Measurements from ENCODE around the gene SLC39A12.
A peak's percentile ranks its signal among the peaks of the same experiment; 100 is the strongest.

The SLC39A12 gene

GRCh38 chr10:18020523-18020922 lies 68.8 kb downstream of the SLC39A12 start:
- ATAC-seq: no peak
- TF ChIP-seq OSR1 (CRISPR knock-in tag; IDR thresholded peaks at IDR 0.05) (no peak), TCF4 (CRISPR knock-in tag; IDR thresholded peaks at IDR 0.05; ENCODE audit: borderline replicate concordance) (no peak), POU6F1 (CRISPR knock-in tag; IDR thresholded peaks at IDR 0.05; ENCODE audit: borderline replicate concordance, low read depth) (no peak), SNAI2 (CRISPR knock-in tag; IDR thresholded peaks at IDR 0.05) (no peak), ZNF8 (CRISPR knock-in tag; IDR thresholded peaks at IDR 0.05) (no peak), ZNF70 (CRISPR knock-in tag; IDR thresholded peaks at IDR 0.05) (no peak), ZFP3 (CRISPR knock-in tag; IDR thresholded peaks at IDR 0.05) (no peak), ZC3H10 (CRISPR knock-in tag; IDR thresholded peaks at IDR 0.05) (no peak), CSDC2 (CRISPR knock-in tag; IDR thresholded peaks at IDR 0.05) (no peak), ZNF565 (CRISPR knock-in tag; conservative IDR thresholded peaks at IDR 0.05; ENCODE audit: low read depth) (no peak), ESRRG (CRISPR knock-in tag; IDR thresholded peaks at IDR 0.05) (no peak), TSHZ2 (CRISPR knock-in tag; IDR thresholded peaks at IDR 0.05) (no peak)

DNA sequence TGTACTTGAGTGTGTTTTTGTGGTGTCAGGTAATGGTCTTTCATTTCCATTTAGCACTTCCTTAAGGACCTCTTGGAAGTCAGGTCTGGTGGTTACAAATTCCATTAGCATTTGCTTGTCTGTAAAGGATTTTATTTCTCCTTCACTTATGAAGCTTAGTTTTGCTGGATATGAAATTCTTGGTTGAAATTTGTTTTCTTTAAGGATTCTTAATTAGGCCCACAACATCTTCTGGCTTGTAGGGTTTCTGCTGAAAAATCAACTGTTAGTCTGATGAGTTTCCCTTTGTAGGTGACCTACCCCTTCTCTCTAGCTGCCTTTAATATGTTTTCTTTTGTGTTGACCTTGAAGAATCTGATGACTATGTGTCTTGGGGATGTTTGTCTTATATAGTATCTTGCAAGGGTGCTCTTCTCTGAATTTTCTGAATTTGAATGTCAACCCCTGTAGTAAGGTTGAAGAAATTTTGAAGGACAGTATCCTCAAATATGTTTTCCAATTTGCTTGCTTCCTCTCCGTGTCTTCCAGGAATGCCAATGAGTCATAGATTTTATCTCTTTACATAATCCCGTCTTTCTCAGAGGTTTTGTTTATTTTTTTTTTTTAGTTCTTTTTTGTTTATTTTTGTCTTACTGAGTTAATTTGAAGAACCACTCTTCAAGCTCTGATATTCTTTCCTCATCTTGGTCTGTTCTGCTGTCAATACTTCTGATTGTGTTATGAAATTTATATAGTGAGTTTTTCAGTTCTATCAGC lies 70.2 kb downstream of the SLC39A12 start:
- TF ChIP-seq ZFP30 (CRISPR knock-in tag; IDR thresholded peaks at IDR 0.05) (no peak), RARB (CRISPR knock-in tag; IDR thresholded peaks at IDR 0.05) (no peak), SNAI2 (CRISPR knock-in tag; IDR thresholded peaks at IDR 0.05) (no peak), BACH2 (CRISPR knock-in tag; IDR thresholded peaks at IDR 0.05; ENCODE audit: borderline replicate concordance) (no peak), TOX (CRISPR knock-in tag; IDR thresholded peaks at IDR 0.05; ENCODE audit: borderline replicate concordance) (no peak), GLIS3 (CRISPR knock-in tag; IDR thresholded peaks at IDR 0.05) (no peak), ZNF70 (CRISPR knock-in tag; IDR thresholded peaks at IDR 0.05) (no peak)
- TF ChIP-seq, protein P1, sequence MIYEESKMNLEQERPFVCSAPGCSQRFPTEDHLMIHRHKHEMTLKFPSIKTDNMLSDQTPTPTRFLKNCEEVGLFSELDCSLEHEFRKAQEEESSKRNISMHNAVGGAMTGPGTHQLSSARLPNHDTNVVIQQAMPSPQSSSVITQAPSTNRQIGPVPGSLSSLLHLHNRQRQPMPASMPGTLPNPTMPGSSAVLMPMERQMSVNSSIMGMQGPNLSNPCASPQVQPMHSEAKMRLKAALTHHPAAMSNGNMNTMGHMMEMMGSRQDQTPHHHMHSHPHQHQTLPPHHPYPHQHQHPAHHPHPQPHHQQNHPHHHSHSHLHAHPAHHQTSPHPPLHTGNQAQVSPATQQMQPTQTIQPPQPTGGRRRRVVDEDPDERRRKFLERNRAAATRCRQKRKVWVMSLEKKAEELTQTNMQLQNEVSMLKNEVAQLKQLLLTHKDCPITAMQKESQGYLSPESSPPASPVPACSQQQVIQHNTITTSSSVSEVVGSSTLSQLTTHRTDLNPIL (CRISPR knock-in tag; IDR thresholded peaks at IDR 0.05; ENCODE audit: low read depth): no peak
- no peak for ATAC-seq

- TF ChIP-seq ZC3H10 (CRISPR knock-in tag; IDR thresholded peaks at IDR 0.05) (no peak), TSHZ2 (CRISPR knock-in tag; IDR thresholded peaks at IDR 0.05) (no peak), ISL1 (CRISPR knock-in tag; IDR thresholded peaks at IDR 0.05) (no peak), RARB (CRISPR knock-in tag; IDR thresholded peaks at IDR 0.05) (no peak), ZNF8 (CRISPR knock-in tag; IDR thresholded peaks at IDR 0.05) (no peak), ZNF565 (CRISPR knock-in tag; conservative IDR thresholded peaks at IDR 0.05; ENCODE audit: low read depth) (no peak), ZNF70 (CRISPR knock-in tag; IDR thresholded peaks at IDR 0.05) (no peak), GLIS3 (CRISPR knock-in tag; IDR thresholded peaks at IDR 0.05) (no peak), TCF4 (CRISPR knock-in tag; IDR thresholded peaks at IDR 0.05; ENCODE audit: borderline replicate concordance) (no peak), ARNTL (CRISPR knock-in tag; IDR thresholded peaks at IDR 0.05; ENCODE audit: borderline replicate concordance, low read depth) (no peak)
- ATAC-seq: peak; percentile 46; the same call in 1 of the 3 replicates
Observed at GRCh38 chr10:18043148-18044006, 91.7 kb downstream of the SLC39A12 start.
